Astrocyte (in vitro differentiated cells and primary cell): ENCODE measurements around the gene RFC3. TPM values are rescaled to one million over a fixed set of nuclear protein-coding genes. Genes with fewer than 3 reads are reported as not detected.

Experiments
- DNase-seq: peaks from one replicate; pipeline ENCODE4 v3.0.0-alpha.2; 2010; ENCODE audit warnings: low read depth
- FAIRE-seq: peaks from 2 replicates; lab custom pipeline; 2011; peaks lifted over from hg19 to GRCh38; lab: Jason Lieb, UNC
- H2AFZ ChIP-seq: 2 replicates; pipeline ENCODE4 v1.6.0; 2012; ENCODE audit warnings: low read depth, low read length, inconsistent platforms
- H3K27ac ChIP-seq: 2 replicates; pipeline ENCODE4 v1.5.1; 2011; ENCODE audit warnings: low read depth, low read length, inconsistent platforms
- H3K27me3 ChIP-seq: 2 replicates; pipeline ENCODE4 v1.6.0; 2011; ENCODE audit warnings: low read length, inconsistent platforms; ENCODE audit not compliant: insufficient read depth
- H3K36me3 ChIP-seq: 2 replicates; pipeline ENCODE4 v1.5.1; 2011; ENCODE audit warnings: low read length, inconsistent platforms; ENCODE audit not compliant: insufficient read depth
- H3K4me1 ChIP-seq: 2 replicates; pipeline ENCODE4 v1.5.1; 2011; ENCODE audit warnings: low read length, inconsistent platforms; ENCODE audit not compliant: insufficient read depth
- H3K4me2 ChIP-seq: 2 replicates; pipeline ENCODE4 v1.6.0; 2012; ENCODE audit warnings: low read length, inconsistent platforms
- H3K4me3 ChIP-seq: 2 replicates; pipeline ENCODE4 v1.5.1; 2011; ENCODE audit warnings: low read depth, mild to moderate bottlenecking, low read length, inconsistent platforms; ENCODE audit not compliant: insufficient read depth
- H3K79me2 ChIP-seq: 2 replicates; pipeline ENCODE4 v1.6.0; 2012; ENCODE audit warnings: mild to moderate bottlenecking, low read length, inconsistent platforms; ENCODE audit not compliant: insufficient read depth
- H3K9ac ChIP-seq: 2 replicates; pipeline ENCODE4 v1.6.0; 2012; ENCODE audit warnings: mild to moderate bottlenecking, low read length, inconsistent platforms
- H3K9me3 ChIP-seq: 2 replicates; pipeline ENCODE4 v1.5.1; 2012; ENCODE audit warnings: low read depth, mild to moderate bottlenecking, low read length, inconsistent platforms; ENCODE audit not compliant: insufficient read depth
- H4K20me1 ChIP-seq: 2 replicates; pipeline ENCODE4 v1.6.0; 2012; ENCODE audit warnings: low read length, inconsistent platforms; ENCODE audit not compliant: insufficient read depth
- H3K27ac Mint-ChIP-seq: one replicate; pipeline ENCODE4 v1.8.0; 2021; ENCODE audit warnings: mild to moderate bottlenecking, mixed read lengths; ENCODE audit not compliant: unreplicated experiment
- H3K27me3 Mint-ChIP-seq: one replicate; pipeline ENCODE4 v1.8.0; 2021; ENCODE audit warnings: low read depth, mixed read lengths; ENCODE audit not compliant: unreplicated experiment
- H3K36me3 Mint-ChIP-seq: one replicate; pipeline ENCODE4 v1.8.0; 2021; ENCODE audit warnings: low read depth, mixed read lengths; ENCODE audit not compliant: unreplicated experiment
- H3K4me1 Mint-ChIP-seq: one replicate; pipeline ENCODE4 v1.8.0; 2021; ENCODE audit warnings: low read depth, mixed read lengths; ENCODE audit not compliant: unreplicated experiment
- H3K4me3 Mint-ChIP-seq: one replicate; pipeline ENCODE4 v1.8.0; 2021; ENCODE audit warnings: mild to moderate bottlenecking, moderate library complexity, mixed read lengths; ENCODE audit not compliant: unreplicated experiment
- H3K9me3 Mint-ChIP-seq: one replicate; pipeline ENCODE4 v1.8.0; 2021; ENCODE audit warnings: mild to moderate bottlenecking, mixed read lengths; ENCODE audit not compliant: unreplicated experiment
- EZH2 ChIP-seq: IDR thresholded peaks from 2 replicates; pipeline ENCODE4 v1.6.1; 2012; ENCODE audit warnings: mild to moderate bottlenecking, low read length, inconsistent platforms; ENCODE audit not compliant: insufficient read depth
- total RNA-seq: library from RNA; stranded (reverse); gene quantifications from 2 replicates; pipeline ENCODE4 v1.2.1, GENCODE V29; 2021
- TF ChIP-seq, protein P1 (sequence below): IDR thresholded peaks from 2 replicates; pipeline ENCODE4 v1.5.1; 2011; ENCODE audit warnings: low read depth, mild to moderate bottlenecking, inconsistent platforms, low read length, moderate library complexity; ENCODE audit not compliant: insufficient read depth

The RFC3 gene
- total RNA-seq, 1 donor from 2014 or later, result 8.2 TPM

GRCh38 chr13:33874871-33875270 is 56.9 kb downstream of the RFC3 start:
- Mint-ChIP-seq H3K27ac (no peak overlapping the region), H3K4me3 (no peak overlapping the region), H3K4me1 (no peaks in the 10 kb centered on the region), H3K27me3 (no peaks in the 10 kb centered on the region), H3K36me3 (no peaks in the 10 kb centered on the region), H3K9me3 (no peaks in the 10 kb centered on the region)
- no peak overlapping the region for H3K27ac ChIP-seq
- no peak overlapping the region for H3K4me2 ChIP-seq
- DNase-seq (no peak), FAIRE-seq (no peak)
- no peaks in the 10 kb centered on the region for H3K79me2 ChIP-seq
- no peaks in the 10 kb centered on the region for H4K20me1 ChIP-seq
- H2AFZ ChIP-seq, result no peak overlapping the region
- no peaks in the 10 kb centered on the region for H3K36me3 ChIP-seq
- no peaks in the 10 kb centered on the region for H3K27me3 ChIP-seq
- no peaks in the 10 kb centered on the region for H3K4me1 ChIP-seq
- no peak for TF ChIP-seq EZH2
- TF ChIP-seq, protein P1, sequence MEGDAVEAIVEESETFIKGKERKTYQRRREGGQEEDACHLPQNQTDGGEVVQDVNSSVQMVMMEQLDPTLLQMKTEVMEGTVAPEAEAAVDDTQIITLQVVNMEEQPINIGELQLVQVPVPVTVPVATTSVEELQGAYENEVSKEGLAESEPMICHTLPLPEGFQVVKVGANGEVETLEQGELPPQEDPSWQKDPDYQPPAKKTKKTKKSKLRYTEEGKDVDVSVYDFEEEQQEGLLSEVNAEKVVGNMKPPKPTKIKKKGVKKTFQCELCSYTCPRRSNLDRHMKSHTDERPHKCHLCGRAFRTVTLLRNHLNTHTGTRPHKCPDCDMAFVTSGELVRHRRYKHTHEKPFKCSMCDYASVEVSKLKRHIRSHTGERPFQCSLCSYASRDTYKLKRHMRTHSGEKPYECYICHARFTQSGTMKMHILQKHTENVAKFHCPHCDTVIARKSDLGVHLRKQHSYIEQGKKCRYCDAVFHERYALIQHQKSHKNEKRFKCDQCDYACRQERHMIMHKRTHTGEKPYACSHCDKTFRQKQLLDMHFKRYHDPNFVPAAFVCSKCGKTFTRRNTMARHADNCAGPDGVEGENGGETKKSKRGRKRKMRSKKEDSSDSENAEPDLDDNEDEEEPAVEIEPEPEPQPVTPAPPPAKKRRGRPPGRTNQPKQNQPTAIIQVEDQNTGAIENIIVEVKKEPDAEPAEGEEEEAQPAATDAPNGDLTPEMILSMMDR, result no peak
- no peak overlapping the region for H3K4me3 ChIP-seq
- H3K9ac ChIP-seq, result no peak overlapping the region
- H3K9me3 ChIP-seq, result no peaks in the 10 kb centered on the region

DNA sequence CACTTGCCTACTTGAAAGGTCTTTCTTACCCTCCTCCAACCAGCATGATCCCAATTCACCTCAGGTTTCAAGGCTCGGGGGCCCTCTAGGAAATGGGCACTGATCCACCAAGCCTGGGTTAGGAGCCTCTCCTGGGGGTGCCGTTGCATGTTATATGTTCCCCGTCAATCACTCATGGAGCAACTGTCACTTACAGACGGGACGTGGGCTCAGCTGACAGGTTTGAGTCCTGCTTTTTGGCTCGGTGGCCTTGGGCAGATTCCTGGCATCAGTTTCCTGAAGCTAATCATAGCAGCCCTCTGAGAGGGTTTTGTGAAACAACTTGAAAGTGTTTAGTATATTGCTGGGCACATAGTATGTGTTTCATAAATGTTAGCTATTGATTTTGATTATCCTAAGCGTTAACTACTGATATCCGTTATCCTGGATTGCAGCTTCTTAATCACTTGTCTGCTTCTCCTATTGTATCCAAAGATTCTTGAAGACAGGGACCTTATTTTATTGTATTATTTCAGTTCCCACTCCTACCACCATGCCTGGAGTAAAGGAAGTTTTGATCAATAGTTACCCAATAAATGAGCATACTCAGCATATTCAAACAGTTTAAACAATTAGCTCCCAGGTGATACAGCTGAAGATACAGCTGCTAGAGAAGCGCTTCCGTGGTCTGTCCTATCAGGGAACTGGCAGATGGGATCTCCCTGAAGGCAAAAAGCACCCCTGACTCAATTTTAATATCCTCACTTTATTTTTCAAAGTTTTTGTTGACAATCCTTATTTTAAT is 57.9 kb downstream of the RFC3 start:
- H3K4me2 ChIP-seq, result no peak overlapping the region
- TF ChIP-seq EZH2, result no peak
- TF ChIP-seq, protein P1, result no peak
- H3K36me3 ChIP-seq, result no peaks in the 10 kb centered on the region
- no peak overlapping the region for H3K4me3 ChIP-seq
- H3K27me3 ChIP-seq, result no peaks in the 10 kb centered on the region
- Mint-ChIP-seq H3K36me3 (no peaks in the 10 kb centered on the region), H3K4me3 (no peak overlapping the region), H3K27ac (no peak overlapping the region), H3K4me1 (no peaks in the 10 kb centered on the region), H3K9me3 (no peaks in the 10 kb centered on the region), H3K27me3 (no peaks in the 10 kb centered on the region)
- H3K4me1 ChIP-seq, result no peaks in the 10 kb centered on the region
- DNase-seq (no peak), FAIRE-seq (no peak)
- H4K20me1 ChIP-seq, result no peaks in the 10 kb centered on the region
- H3K9me3 ChIP-seq, result no peaks in the 10 kb centered on the region
- no peak overlapping the region for H2AFZ ChIP-seq
- H3K27ac ChIP-seq, result no peak overlapping the region
- H3K79me2 ChIP-seq, result no peaks in the 10 kb centered on the region
- no peak overlapping the region for H3K9ac ChIP-seq

- Histone ChIP-seq H3K79me2 (no peaks in the 10 kb centered on the region), H3K27ac (no peak overlapping the region), H3K4me2 (no peak overlapping the region), H3K36me3 (no peaks in the 10 kb centered on the region), H3K4me1 (no peaks in the 10 kb centered on the region), H3K27me3 (no peaks in the 10 kb centered on the region), H3K4me3 (no peak overlapping the region), H3K9ac (no peak overlapping the region), H2AFZ (no peak overlapping the region), H4K20me1 (no peaks in the 10 kb centered on the region), H3K9me3 (no peaks in the 10 kb centered on the region)
- Mint-ChIP-seq H3K4me3 (no peak overlapping the region), H3K9me3 (no peaks in the 10 kb centered on the region), H3K27me3 (no peaks in the 10 kb centered on the region), H3K4me1 (no peaks in the 10 kb centered on the region), H3K36me3 (no peaks in the 10 kb centered on the region), H3K27ac (no peak overlapping the region)
- no peak for TF ChIP-seq EZH2
- TF ChIP-seq, protein P1, result no peak
- FAIRE-seq, result no peak
- DNase-seq, result no peak
Observed at GRCh38 chr13:33876716-33877394, 58.9 kb downstream of the RFC3 start.
